ENCODE measurements around the gene PDRG1. TPM values are rescaled to one million over a fixed set of nuclear protein-coding genes. Genes with fewer than 3 reads are reported as not detected.
A peak's percentile ranks its signal among the peaks of the same experiment; 100 is the strongest.

PDRG1 gene
- total RNA-seq, 2 experiments from 2014 or later: 12.9 to 13.9 TPM

GRCh38 chr20:31956556-31957526 lies 5.0 kb upstream of the PDRG1 start:
- DNase-seq: no peak
- Mint-ChIP-seq H3K4me1 (peaks cover 5% of the 10 kb centered on the region), H3K27me3 (peaks cover 22% of the 10 kb centered on the region), H3K9me3 (no peaks in the 10 kb centered on the region), H3K36me3 (ENCODE audit: low read depth) (peaks cover under 1% of the 10 kb centered on the region), H3K4me3 (no peak overlapping the region), H3K27ac (no peak overlapping the region)
- CTCF ChIA-PET: interaction anchor here (0.6 to 1.0 kb wide), 3 partner anchors 12 to 239 kb away, joined by 3 read pairs; no protein-coding TSS in a partner anchor
- POLR2A ChIA-PET: no interaction called here

GRCh38 chr20:31954500-31954899 lies 2.7 kb upstream of the PDRG1 start:
- H3K4me1 Mint-ChIP-seq: peaks cover 25% of the 10 kb centered on the region
- H3K36me3 Mint-ChIP-seq (ENCODE audit: low read depth): peaks cover 15% of the 10 kb centered on the region
- DNase-seq: no peak
- peaks cover 17% of the 10 kb centered on the region for H3K27me3 Mint-ChIP-seq
- no peaks in the 10 kb centered on the region for H3K9me3 Mint-ChIP-seq
- no peak overlapping the region for H3K27ac Mint-ChIP-seq
- no peak overlapping the region for H3K4me3 Mint-ChIP-seq
- CTCF ChIA-PET: no interaction called here
- POLR2A ChIA-PET: no interaction called here

GRCh38 chr20:31953556-31954148 lies 1.8 kb upstream of the PDRG1 start:
- ChIA-PET POLR2A (no interaction called here), CTCF (interaction anchor here (2.0 to 3.3 kb wide), 3 partner anchors 74 to 107 kb away, joined by 8 to 10 read pairs (median 9); no protein-coding TSS in a partner anchor)
- Mint-ChIP-seq H3K36me3 (ENCODE audit: low read depth) (peaks cover 20% of the 10 kb centered on the region), H3K27me3 (peaks cover 12% of the 10 kb centered on the region), H3K4me3 (no peak overlapping the region), H3K9me3 (no peaks in the 10 kb centered on the region), H3K27ac (no peak overlapping the region), H3K4me1 (peaks cover 30% of the 10 kb centered on the region)
- no peak for DNase-seq

GRCh38 chr20:31951203-31951529 lies 680 bp downstream of the PDRG1 start:
- Mint-ChIP-seq H3K9me3 (no peaks in the 10 kb centered on the region), H3K4me1 (peaks cover 30% of the 10 kb centered on the region), H3K4me3 (peak overlapping the region; percentile 90), H3K27ac (peak overlapping the region; percentile 94), H3K36me3 (ENCODE audit: low read depth) (peaks cover 42% of the 10 kb centered on the region), H3K27me3 (peaks cover 4% of the 10 kb centered on the region)
- DNase-seq: no peak
- CTCF ChIA-PET: interaction anchor here (0.6 to 3.3 kb wide), 11 partner anchors 9 to 104 kb away, joined by 3 to 17 read pairs (median 4); partner anchors contain the start of genes DUSP15, TTLL9 and XKR7
- POLR2A ChIA-PET: interaction anchor here (0.6 to 1.2 kb wide), 2 partner anchors 71 to 78 kb away, joined by 3 to 4 read pairs; no protein-coding TSS in a partner anchor

GRCh38 chr20:31949877-31950646 lies 1.8 kb downstream of the PDRG1 start:
- no peaks in the 10 kb centered on the region for H3K27me3 Mint-ChIP-seq
- no peaks in the 10 kb centered on the region for H3K9me3 Mint-ChIP-seq
- CTCF ChIA-PET: interaction anchor here (0.6 to 2.9 kb wide), 4 partner anchors 7 to 187 kb away, joined by 3 to 17 read pairs (median 3); partner anchors contain the start of genes DUSP15 and TTLL9
- POLR2A ChIA-PET: no interaction called here
- H3K4me3 Mint-ChIP-seq: peak overlapping the region; percentile 90
- DNase-seq: no peak
- H3K36me3 Mint-ChIP-seq (ENCODE audit: low read depth): peaks cover 47% of the 10 kb centered on the region
- peaks cover 30% of the 10 kb centered on the region for H3K4me1 Mint-ChIP-seq
- no peak overlapping the region for H3K27ac Mint-ChIP-seq

- no peak overlapping the region for H3K27ac Mint-ChIP-seq
- ChIA-PET CTCF (interaction anchor here (0.7 to 0.8 kb wide), 2 partner anchors 12 to 385 kb away, joined by 3 to 6 read pairs; no protein-coding TSS in a partner anchor), POLR2A (no interaction called here)
- H3K4me3 Mint-ChIP-seq: no peak overlapping the region
- H3K9me3 Mint-ChIP-seq: no peaks in the 10 kb centered on the region
- peak; percentile 24 for DNase-seq
- peaks cover 30% of the 10 kb centered on the region for H3K4me1 Mint-ChIP-seq
- H3K27me3 Mint-ChIP-seq: no peaks in the 10 kb centered on the region
- H3K36me3 Mint-ChIP-seq (ENCODE audit: low read depth): peaks cover 49% of the 10 kb centered on the region
These were observed 3.8 kb downstream of the PDRG1 start for GRCh38 chr20:31948008-31948407.

- no peak overlapping the region for H3K4me3 Mint-ChIP-seq
- DNase-seq: no peak
- H3K9me3 Mint-ChIP-seq: no peaks in the 10 kb centered on the region
- CTCF ChIA-PET: interaction anchor here (1.1 kb wide), 1 partner anchor 25 kb away, joined by 3 read pairs; no protein-coding TSS in a partner anchor
- POLR2A ChIA-PET: no interaction called here
- H3K4me1 Mint-ChIP-seq: peaks cover 17% of the 10 kb centered on the region
- no peak overlapping the region for H3K27ac Mint-ChIP-seq
- H3K36me3 Mint-ChIP-seq (ENCODE audit: low read depth): peaks cover 41% of the 10 kb centered on the region
- H3K27me3 Mint-ChIP-seq: no peaks in the 10 kb centered on the region
These were observed 6.1 kb downstream of the PDRG1 start for GRCh38 chr20:31945785-31946184.

- Mint-ChIP-seq H3K4me1 (peaks cover 12% of the 10 kb centered on the region), H3K4me3 (no peak overlapping the region), H3K27ac (no peak overlapping the region), H3K36me3 (ENCODE audit: low read depth) (peaks cover 41% of the 10 kb centered on the region), H3K27me3 (no peaks in the 10 kb centered on the region), H3K9me3 (no peaks in the 10 kb centered on the region)
- DNase-seq: no peak
- ChIA-PET POLR2A (no interaction called here), CTCF (interaction anchor here (1.1 kb wide), 1 partner anchor 25 kb away, joined by 3 read pairs; no protein-coding TSS in a partner anchor)
These were observed 6.5 kb downstream of the PDRG1 start for GRCh38 chr20:31945319-31945718.

- H3K27me3 Mint-ChIP-seq: no peaks in the 10 kb centered on the region
- no peak overlapping the region for H3K4me3 Mint-ChIP-seq
- DNase-seq: no peak
- ChIA-PET POLR2A (no interaction called here), CTCF (interaction anchor here (1.2 to 3.6 kb wide), 2 partner anchors 9 to 10 kb away, joined by 4 to 17 read pairs; partner anchors contain the start of gene PDRG1)
- H3K9me3 Mint-ChIP-seq: no peaks in the 10 kb centered on the region
- no peaks in the 10 kb centered on the region for H3K4me1 Mint-ChIP-seq
- H3K36me3 Mint-ChIP-seq (ENCODE audit: low read depth): peaks cover 23% of the 10 kb centered on the region
- H3K27ac Mint-ChIP-seq: no peak overlapping the region
These were observed 8.8 kb downstream of the PDRG1 start for GRCh38 chr20:31943052-31943471.

- H3K4me1 Mint-ChIP-seq: no peaks in the 10 kb centered on the region
- no peak overlapping the region for H3K27ac Mint-ChIP-seq
- CTCF ChIA-PET: no interaction called here
- no peak overlapping the region for H3K4me3 Mint-ChIP-seq
- POLR2A ChIA-PET: no interaction called here
- H3K27me3 Mint-ChIP-seq: no peaks in the 10 kb centered on the region
- H3K36me3 Mint-ChIP-seq (ENCODE audit: low read depth): peaks cover 2% of the 10 kb centered on the region
- DNase-seq: no peak
- no peaks in the 10 kb centered on the region for H3K9me3 Mint-ChIP-seq
These were observed 12.2 kb downstream of the PDRG1 start for GRCh38 chr20:31939661-31940060.

- Mint-ChIP-seq H3K4me3 (no peak overlapping the region), H3K36me3 (ENCODE audit: low read depth) (no peaks in the 10 kb centered on the region), H3K4me1 (no peaks in the 10 kb centered on the region), H3K27ac (no peak overlapping the region), H3K27me3 (no peaks in the 10 kb centered on the region), H3K9me3 (no peaks in the 10 kb centered on the region)
- DNase-seq: no peak
- ChIA-PET CTCF (interaction anchor here (0.8 to 0.9 kb wide), 2 partner anchors 14 to 121 kb away, joined by 3 to 6 read pairs; partner anchors contain the start of gene PDRG1), POLR2A (no interaction called here)
These were observed 14.0 kb downstream of the PDRG1 start for GRCh38 chr20:31937820-31938219.

- Mint-ChIP-seq H3K36me3 (ENCODE audit: low read depth) (no peaks in the 10 kb centered on the region), H3K4me1 (no peaks in the 10 kb centered on the region), H3K9me3 (no peaks in the 10 kb centered on the region), H3K27ac (no peak overlapping the region), H3K27me3 (no peaks in the 10 kb centered on the region), H3K4me3 (no peak overlapping the region)
- ChIA-PET POLR2A (no interaction called here), CTCF (interaction anchor here (1.0 kb wide), 2 partner anchors 11 to 12 kb away, joined by 4 to 6 read pairs; no protein-coding TSS in a partner anchor)
- DNase-seq: no peak
These were observed 15.4 kb downstream of the PDRG1 start for GRCh38 chr20:31936420-31936819.

Measured in activated CD4-positive, alpha-beta T cell treated with anti-CD3 and anti-CD28 coated beads, Interleukin-2, amount 10 ng/mL, durations not matched to agents 7 days and 5 days (primary cell).